SK-N-SH treated with all-trans-retinoic acid at 6 μM for 48 hours (cell line): Measurements from ENCODE around the gene ELOA.

Experiments
- ATAC-seq: fragments of 200-7000 bp; cut with Tn5 transposase; 3 replicates; pipeline ENCODE4 v1.9.1; 2020; ENCODE audit warnings: mild to moderate bottlenecking, moderate library complexity
- ARNTL ChIP-seq: fragments of 450-650 bp; formaldehyde crosslinking; IDR thresholded peaks from 2 replicates; pipeline ENCODE4 v1.5.0; 2020; ENCODE audit warnings: low read depth, mild to moderate bottlenecking, moderate library complexity, borderline replicate concordance
- BACH2 ChIP-seq: fragments of 250-450 bp; sonication (Bioruptor Pico); IDR thresholded peaks from 2 replicates; pipeline ENCODE4 v1.9.0; 2021; ENCODE audit warnings: mild to moderate bottlenecking, borderline replicate concordance
- CSDC2 ChIP-seq: fragments of 250-450 bp; sonication (Bioruptor Pico); IDR thresholded peaks from 2 replicates; pipeline ENCODE4 v1.5.0; 2020; ENCODE audit warnings: mild to moderate bottlenecking, moderate library complexity
- ESRRG ChIP-seq: fragments of 250-450 bp; sonication (Bioruptor Pico); IDR thresholded peaks from 2 replicates; pipeline ENCODE4 v1.6.1; 2021; ENCODE audit warnings: mild to moderate bottlenecking
- GLIS3 ChIP-seq: fragments of 250-450 bp; sonication (Bioruptor Pico); IDR thresholded peaks from 2 replicates; pipeline ENCODE4 v1.5.0; 2020; ENCODE audit warnings: mild to moderate bottlenecking, moderate library complexity
- ISL1 ChIP-seq: fragments of 250-450 bp; sonication (Bioruptor Pico); IDR thresholded peaks from 2 replicates; pipeline ENCODE4 v2.1.2; 2022; ENCODE audit warnings: mild to moderate bottlenecking, moderate library complexity
- OSR1 ChIP-seq: fragments of 250-450 bp; sonication (Bioruptor Pico); IDR thresholded peaks from 2 replicates; pipeline ENCODE4 v1.8.0; 2022; ENCODE audit warnings: moderate library complexity, mild to moderate bottlenecking, inconsistent platforms
- PATZ1 ChIP-seq: fragments of 250-450 bp; sonication (Bioruptor Pico); IDR thresholded peaks from 2 replicates; pipeline ENCODE4 v1.8.0; 2020; ENCODE audit warnings: mild to moderate bottlenecking, moderate library complexity, borderline replicate concordance
- PPARA ChIP-seq: fragments of 250-450 bp; sonication (Bioruptor Pico); IDR thresholded peaks from 2 replicates; pipeline ENCODE4 v1.5.0; 2020; ENCODE audit warnings: mild to moderate bottlenecking, borderline replicate concordance
- RARB ChIP-seq: fragments of 250-450 bp; sonication (Bioruptor Pico); IDR thresholded peaks from 2 replicates; pipeline ENCODE4 v1.8.0; 2021; ENCODE audit warnings: mild to moderate bottlenecking, moderate library complexity
- SNAI2 ChIP-seq: fragments of 250-450 bp; sonication (Bioruptor Pico); IDR thresholded peaks from 2 replicates; pipeline ENCODE4 v1.5.0; 2020; ENCODE audit warnings: mild to moderate bottlenecking, moderate library complexity
- TCF4 ChIP-seq: fragments of 250-450 bp; sonication (Bioruptor Pico); IDR thresholded peaks from 2 replicates; pipeline ENCODE4 v1.8.0; 2021; ENCODE audit warnings: mild to moderate bottlenecking, moderate library complexity, borderline replicate concordance
- TSHZ2 ChIP-seq: fragments of 250-450 bp; sonication (Bioruptor Pico); IDR thresholded peaks from 2 replicates; pipeline ENCODE4 v1.5.0; 2020; ENCODE audit warnings: mild to moderate bottlenecking, moderate library complexity
- ZC3H10 ChIP-seq: fragments of 250-450 bp; sonication (Bioruptor Pico); IDR thresholded peaks from 2 replicates; pipeline ENCODE4 v1.5.1; 2021; ENCODE audit warnings: mild to moderate bottlenecking, moderate library complexity
- ZFP3 ChIP-seq: fragments of 250-450 bp; sonication (Bioruptor Pico); IDR thresholded peaks from 2 replicates; pipeline ENCODE4 v1.5.0; 2020; ENCODE audit warnings: mild to moderate bottlenecking, moderate library complexity
- ZFP30 ChIP-seq: fragments of 450-650 bp; formaldehyde crosslinking; IDR thresholded peaks from 2 replicates; pipeline ENCODE4 v1.5.0; 2022; ENCODE audit warnings: mild to moderate bottlenecking, moderate library complexity
- ZNF565 ChIP-seq: fragments of 450-650 bp; formaldehyde crosslinking; conservative IDR thresholded peaks from 2 replicates; pipeline ENCODE4 v1.5.0; 2020; ENCODE audit warnings: low read depth, mild to moderate bottlenecking, moderate library complexity
- ZNF70 ChIP-seq: fragments of 450-650 bp; formaldehyde crosslinking; IDR thresholded peaks from 2 replicates; pipeline ENCODE4 v1.5.0; 2020; ENCODE audit warnings: mild to moderate bottlenecking, moderate library complexity
- ZNF8 ChIP-seq: fragments of 450-650 bp; formaldehyde crosslinking; IDR thresholded peaks from 2 replicates; pipeline ENCODE4 v1.5.0; 2020; ENCODE audit warnings: mild to moderate bottlenecking, moderate library complexity
- TF ChIP-seq, protein P1 (sequence below): fragments of 250-450 bp; sonication (Bioruptor Pico); IDR thresholded peaks from 2 replicates; pipeline ENCODE4 v1.5.1; 2021; ENCODE audit warnings: mild to moderate bottlenecking, moderate library complexity
- TF ChIP-seq, protein P2 (sequence below): fragments of 250-450 bp; sonication (Bioruptor Pico); IDR thresholded peaks from 2 replicates; pipeline ENCODE4 v1.5.1; 2020; ENCODE audit warnings: low read depth, mild to moderate bottlenecking, moderate library complexity
- TF ChIP-seq, protein P3 (sequence below): fragments of 250-450 bp; sonication (Bioruptor Pico); IDR thresholded peaks from 2 replicates; pipeline ENCODE4 v1.8.0; 2021; ENCODE audit warnings: low read depth, mild to moderate bottlenecking, moderate library complexity, borderline replicate concordance

Gene ELOA

GRCh38 chr1:23696335-23696989 is 46.8 kb upstream of the ELOA start:
- no peak for TF ChIP-seq ZNF565 (CRISPR knock-in tag)
- TF ChIP-seq, protein P1, sequence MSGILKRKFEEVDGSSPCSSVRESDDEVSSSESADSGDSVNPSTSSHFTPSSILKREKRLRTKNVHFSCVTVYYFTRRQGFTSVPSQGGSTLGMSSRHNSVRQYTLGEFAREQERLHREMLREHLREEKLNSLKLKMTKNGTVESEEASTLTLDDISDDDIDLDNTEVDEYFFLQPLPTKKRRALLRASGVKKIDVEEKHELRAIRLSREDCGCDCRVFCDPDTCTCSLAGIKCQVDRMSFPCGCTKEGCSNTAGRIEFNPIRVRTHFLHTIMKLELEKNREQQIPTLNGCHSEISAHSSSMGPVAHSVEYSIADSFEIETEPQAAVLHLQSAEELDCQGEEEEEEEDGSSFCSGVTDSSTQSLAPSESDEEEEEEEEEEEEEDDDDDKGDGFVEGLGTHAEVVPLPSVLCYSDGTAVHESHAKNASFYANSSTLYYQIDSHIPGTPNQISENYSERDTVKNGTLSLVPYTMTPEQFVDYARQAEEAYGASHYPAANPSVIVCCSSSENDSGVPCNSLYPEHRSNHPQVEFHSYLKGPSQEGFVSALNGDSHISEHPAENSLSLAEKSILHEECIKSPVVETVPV (CRISPR knock-in tag): 0 out of 2 replicates have a peak, but pooled peaks have one; percentile 32
- ATAC-seq: no peak

DNA sequence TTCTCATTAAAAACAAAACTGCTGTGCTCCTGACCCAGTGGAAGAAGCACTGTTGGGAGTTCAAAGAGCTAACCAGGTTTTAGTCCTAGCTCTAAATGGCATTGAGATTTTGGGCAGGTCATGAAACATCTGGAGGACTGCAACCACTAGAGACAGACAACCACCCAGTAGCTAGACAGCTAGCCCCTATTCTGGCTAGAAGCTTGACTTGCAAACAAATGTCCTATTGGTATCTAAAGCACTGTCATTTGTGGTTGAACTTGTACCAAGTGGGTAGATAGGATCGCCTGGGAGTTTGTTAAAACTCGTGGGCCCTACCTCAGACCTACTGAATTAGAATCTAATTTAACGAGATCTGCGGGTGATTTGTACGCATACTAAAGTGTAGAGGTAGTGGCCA is 44.8 kb upstream of the ELOA start:
- no peak for ATAC-seq
- TF ChIP-seq RARB (CRISPR knock-in tag) (no peak), ZNF565 (CRISPR knock-in tag) (no peak), ZNF70 (no peak), SNAI2 (no peak), OSR1 (CRISPR knock-in tag) (no peak)

DNA sequence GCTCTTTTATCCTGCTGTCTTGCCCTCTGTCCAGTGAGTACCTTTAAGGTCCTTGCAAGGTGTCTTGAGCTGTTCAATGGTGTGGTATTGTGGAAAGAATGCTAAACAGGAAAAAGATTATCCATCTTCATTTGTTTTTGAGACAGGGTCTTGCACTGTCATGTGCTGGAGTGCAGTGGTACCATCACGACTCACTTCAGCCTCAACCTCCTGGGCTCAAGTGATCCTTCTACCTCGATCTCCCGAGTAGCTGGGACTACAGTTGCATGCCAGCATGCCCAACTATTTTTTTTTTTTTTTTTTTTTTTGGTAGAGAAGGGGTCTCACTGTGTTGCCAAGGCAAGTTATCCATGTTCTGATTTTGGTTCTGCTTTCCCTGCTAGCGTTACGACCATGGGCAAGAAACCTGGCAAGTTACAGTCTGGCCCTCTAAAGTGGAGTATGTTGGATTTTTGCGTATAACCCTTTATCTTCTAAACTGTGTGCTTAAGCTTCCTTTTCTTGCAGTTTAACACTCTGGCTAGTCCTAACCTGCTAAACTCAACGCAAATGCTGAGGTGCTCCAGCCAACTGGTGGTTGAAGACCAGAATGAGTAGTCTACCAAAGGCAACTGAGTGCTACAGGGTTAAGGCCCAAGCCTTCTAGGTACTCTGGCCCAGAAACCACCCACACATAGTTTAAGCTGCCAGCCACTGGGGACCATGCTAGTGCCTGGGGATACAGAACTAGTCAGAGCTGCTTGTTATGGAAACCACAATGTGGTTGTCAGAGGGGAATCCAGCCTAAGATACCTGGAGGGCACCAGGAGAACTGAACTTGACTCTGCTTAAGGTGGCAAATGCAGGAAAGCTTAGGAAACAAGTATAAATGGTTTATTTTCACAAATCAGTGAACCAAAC is 43.7 kb upstream of the ELOA start:
- peak; percentile 14; the same call in 2 of the 3 replicates for ATAC-seq
- TF ChIP-seq ZC3H10 (CRISPR knock-in tag) (no peak), BACH2 (CRISPR knock-in tag) (no peak), ZNF565 (CRISPR knock-in tag) (no peak), ARNTL (CRISPR knock-in tag) (no peak), ZFP30 (CRISPR knock-in tag) (no peak), ESRRG (CRISPR knock-in tag) (no peak), CSDC2 (no peak), GLIS3 (CRISPR knock-in tag) (no peak), PPARA (CRISPR knock-in tag) (no peak), RARB (CRISPR knock-in tag) (no peak)
- TF ChIP-seq, protein P2, sequence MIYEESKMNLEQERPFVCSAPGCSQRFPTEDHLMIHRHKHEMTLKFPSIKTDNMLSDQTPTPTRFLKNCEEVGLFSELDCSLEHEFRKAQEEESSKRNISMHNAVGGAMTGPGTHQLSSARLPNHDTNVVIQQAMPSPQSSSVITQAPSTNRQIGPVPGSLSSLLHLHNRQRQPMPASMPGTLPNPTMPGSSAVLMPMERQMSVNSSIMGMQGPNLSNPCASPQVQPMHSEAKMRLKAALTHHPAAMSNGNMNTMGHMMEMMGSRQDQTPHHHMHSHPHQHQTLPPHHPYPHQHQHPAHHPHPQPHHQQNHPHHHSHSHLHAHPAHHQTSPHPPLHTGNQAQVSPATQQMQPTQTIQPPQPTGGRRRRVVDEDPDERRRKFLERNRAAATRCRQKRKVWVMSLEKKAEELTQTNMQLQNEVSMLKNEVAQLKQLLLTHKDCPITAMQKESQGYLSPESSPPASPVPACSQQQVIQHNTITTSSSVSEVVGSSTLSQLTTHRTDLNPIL (CRISPR knock-in tag): no peak

DNA sequence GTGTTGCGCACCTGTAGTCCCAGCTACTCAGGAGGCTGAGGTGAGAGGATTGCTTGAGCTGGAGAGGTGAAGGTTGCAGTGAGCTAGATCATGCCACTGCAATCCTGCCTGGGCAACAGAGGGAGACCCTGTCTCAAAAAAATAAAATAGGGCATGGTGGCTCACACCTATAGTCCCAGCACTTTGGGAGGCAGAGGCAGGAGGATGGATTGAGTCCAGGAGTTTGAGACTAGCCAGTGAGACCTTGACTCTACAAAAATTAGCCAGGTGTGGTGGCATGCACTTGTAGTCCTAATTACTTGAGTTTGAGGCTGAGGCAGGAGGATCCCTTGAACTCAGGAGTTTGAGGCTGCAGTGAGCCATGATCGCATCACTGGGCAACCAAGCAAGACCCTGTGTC is 42.0 kb upstream of the ELOA start:
- no peak for ATAC-seq
- TF ChIP-seq ISL1: no peak
- no peak for TF ChIP-seq ZNF8 (CRISPR knock-in tag)
- no peak for TF ChIP-seq ZFP3
- TF ChIP-seq, protein P2 (CRISPR knock-in tag): no peak
- no peak for TF ChIP-seq OSR1 (CRISPR knock-in tag)
- no peak for TF ChIP-seq ARNTL (CRISPR knock-in tag)
- no peak for TF ChIP-seq TCF4 (CRISPR knock-in tag)
- TF ChIP-seq CSDC2: no peak
- TF ChIP-seq TSHZ2 (CRISPR knock-in tag): no peak
- no peak for TF ChIP-seq ZNF70
- TF ChIP-seq ZFP30 (CRISPR knock-in tag): no peak
- TF ChIP-seq, protein P3, sequence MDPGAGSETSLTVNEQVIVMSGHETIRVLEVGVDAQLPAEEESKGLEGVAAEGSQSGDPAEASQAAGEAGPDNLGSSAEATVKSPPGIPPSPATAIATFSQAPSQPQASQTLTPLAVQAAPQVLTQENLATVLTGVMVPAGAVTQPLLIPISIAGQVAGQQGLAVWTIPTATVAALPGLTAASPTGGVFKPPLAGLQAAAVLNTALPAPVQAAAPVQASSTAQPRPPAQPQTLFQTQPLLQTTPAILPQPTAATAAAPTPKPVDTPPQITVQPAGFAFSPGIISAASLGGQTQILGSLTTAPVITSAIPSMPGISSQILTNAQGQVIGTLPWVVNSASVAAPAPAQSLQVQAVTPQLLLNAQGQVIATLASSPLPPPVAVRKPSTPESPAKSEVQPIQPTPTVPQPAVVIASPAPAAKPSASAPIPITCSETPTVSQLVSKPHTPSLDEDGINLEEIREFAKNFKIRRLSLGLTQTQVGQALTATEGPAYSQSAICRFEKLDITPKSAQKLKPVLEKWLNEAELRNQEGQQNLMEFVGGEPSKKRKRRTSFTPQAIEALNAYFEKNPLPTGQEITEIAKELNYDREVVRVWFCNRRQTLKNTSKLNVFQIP (CRISPR knock-in tag): no peak
- TF ChIP-seq RARB (CRISPR knock-in tag): no peak
- no peak for TF ChIP-seq SNAI2
- no peak for TF ChIP-seq PATZ1
- no peak for TF ChIP-seq ESRRG (CRISPR knock-in tag)
- no peak for TF ChIP-seq ZNF565 (CRISPR knock-in tag)
- no peak for TF ChIP-seq PPARA (CRISPR knock-in tag)
